MM.1S (cell line): ENCODE results near the gene PPP1R9A.

ENCODE experiments used
- EZH2 ChIP-seq: fragments of 300-600 bp; sonication (generic); optimal IDR thresholded peaks from 2 replicates; pipeline ENCODE3; 2017; ENCODE audit warnings: low read depth, mild to moderate bottlenecking, antibody characterized with exemption, low read length, mixed read lengths
- EZH2phosphoT487 ChIP-seq: fragments of 300-600 bp; sonication (generic); IDR thresholded peaks from 2 replicates; pipeline ENCODE4 v1.6.1; 2018; ENCODE audit warnings: antibody characterized with exemption, low read length
- TF ChIP-seq, protein P1 (sequence below): fragments of 300-600 bp; sonication (generic); IDR thresholded peaks from 2 replicates; pipeline ENCODE4 v1.5.1; 2016; ENCODE audit warnings: antibody characterized with exemption, low read length, mixed read lengths

DNA sequence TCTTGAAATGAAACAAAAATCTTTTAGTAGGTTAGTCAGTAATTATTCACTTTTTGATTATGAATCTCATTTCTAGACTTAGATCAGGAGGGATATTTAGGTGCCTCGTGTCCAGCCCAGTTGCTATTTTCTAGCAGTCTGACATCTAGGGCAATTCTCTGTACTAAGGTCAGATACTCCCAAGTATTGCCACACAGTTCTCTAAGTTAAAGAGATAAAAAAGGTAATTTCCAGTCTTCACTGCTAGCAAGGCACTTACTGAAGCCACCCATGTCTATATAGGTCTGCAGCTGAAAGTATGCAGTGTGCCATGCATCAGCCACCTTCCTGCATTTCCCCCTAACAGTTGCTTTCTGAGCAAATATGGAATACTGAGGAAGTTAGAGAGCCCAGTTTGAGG, 333.5 kb downstream of the PPP1R9A start:
- TF ChIP-seq, protein P1, sequence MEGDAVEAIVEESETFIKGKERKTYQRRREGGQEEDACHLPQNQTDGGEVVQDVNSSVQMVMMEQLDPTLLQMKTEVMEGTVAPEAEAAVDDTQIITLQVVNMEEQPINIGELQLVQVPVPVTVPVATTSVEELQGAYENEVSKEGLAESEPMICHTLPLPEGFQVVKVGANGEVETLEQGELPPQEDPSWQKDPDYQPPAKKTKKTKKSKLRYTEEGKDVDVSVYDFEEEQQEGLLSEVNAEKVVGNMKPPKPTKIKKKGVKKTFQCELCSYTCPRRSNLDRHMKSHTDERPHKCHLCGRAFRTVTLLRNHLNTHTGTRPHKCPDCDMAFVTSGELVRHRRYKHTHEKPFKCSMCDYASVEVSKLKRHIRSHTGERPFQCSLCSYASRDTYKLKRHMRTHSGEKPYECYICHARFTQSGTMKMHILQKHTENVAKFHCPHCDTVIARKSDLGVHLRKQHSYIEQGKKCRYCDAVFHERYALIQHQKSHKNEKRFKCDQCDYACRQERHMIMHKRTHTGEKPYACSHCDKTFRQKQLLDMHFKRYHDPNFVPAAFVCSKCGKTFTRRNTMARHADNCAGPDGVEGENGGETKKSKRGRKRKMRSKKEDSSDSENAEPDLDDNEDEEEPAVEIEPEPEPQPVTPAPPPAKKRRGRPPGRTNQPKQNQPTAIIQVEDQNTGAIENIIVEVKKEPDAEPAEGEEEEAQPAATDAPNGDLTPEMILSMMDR = no peak
- TF ChIP-seq EZH2 = no peak
- no peak for TF ChIP-seq EZH2phosphoT487
